Measurements from ENCODE around the gene IL17RB.

The IL17RB gene

GRCh38 chr3:53887446-53887845, 41.1 kb downstream of the IL17RB start:
- ChIA-PET CTCF (no interaction called here), POLR2A (ENCODE audit: low non-redundant PET) (no interaction called here)
- no peak overlapping the region for H3K27ac ChIP-seq
- no peak for DNase-seq (ENCODE audit: low spot score)
- no peak for TF ChIP-seq CTCF (conservative IDR thresholded peaks at IDR 0.05; ENCODE audit: low read depth)

GRCh38 chr3:53888232-53888631, 41.9 kb downstream of the IL17RB start:
- DNase-seq (ENCODE audit: low spot score) = no peak
- ChIA-PET POLR2A (ENCODE audit: low non-redundant PET) (no interaction called here), CTCF (no interaction called here)
- no peak for TF ChIP-seq CTCF (conservative IDR thresholded peaks at IDR 0.05; ENCODE audit: low read depth)
- H3K27ac ChIP-seq = no peak overlapping the region

- TF ChIP-seq CTCF (conservative IDR thresholded peaks at IDR 0.05; ENCODE audit: low read depth) = no peak
- CTCF ChIA-PET = no interaction called here
- DNase-seq (ENCODE audit: low spot score) = no peak
- POLR2A ChIA-PET (ENCODE audit: low non-redundant PET) = no interaction called here
- H3K27ac ChIP-seq = peak overlapping the region; percentile 77
These were observed 44.5 kb downstream of the IL17RB start for GRCh38 chr3:53890726-53891475.

GRCh38 chr3:53891497-53892285, 45.3 kb downstream of the IL17RB start, which contains the start of gene SELENOK:
Gene SELENOK (minus strand): TSS chr3:53891859.
- POLR2A ChIA-PET (ENCODE audit: low non-redundant PET) = no interaction called here
- TF ChIP-seq CTCF (conservative IDR thresholded peaks at IDR 0.05; ENCODE audit: low read depth) = no peak
- CTCF ChIA-PET = no interaction called here
- DNase-seq (ENCODE audit: low spot score) = peak; percentile 91
- H3K27ac ChIP-seq = peak within 1 kb of the TSS; percentile 77

GRCh38 chr3:53892286-53892637, 45.9 kb downstream of the IL17RB start:
- ChIA-PET CTCF (no interaction called here), POLR2A (ENCODE audit: low non-redundant PET) (no interaction called here)
- no peak for DNase-seq (ENCODE audit: low spot score)
- peak overlapping the region; percentile 77 for H3K27ac ChIP-seq
- no peak for TF ChIP-seq CTCF (conservative IDR thresholded peaks at IDR 0.05; ENCODE audit: low read depth)

- ChIA-PET CTCF (no interaction called here), POLR2A (ENCODE audit: low non-redundant PET) (no interaction called here)
- no peak for DNase-seq (ENCODE audit: low spot score)
- no peak overlapping the region for H3K27ac ChIP-seq
- no peak for TF ChIP-seq CTCF (conservative IDR thresholded peaks at IDR 0.05; ENCODE audit: low read depth)
These were observed 53.4 kb downstream of the IL17RB start for GRCh38 chr3:53899750-53900149.
